ENCODE data around the gene DMPK. TPM values are rescaled to one million over a fixed set of nuclear protein-coding genes. Genes with fewer than 3 reads are reported as not detected.

DMPK gene
- total and polyA plus RNA-seq, 2 donors from 2014 or later = 31.3 to 63.0 TPM

GRCh38 chr19:45798995-45799517, 16.8 kb upstream of the DMPK start:
- intact Hi-C loops (cut with DNase I) = no loop called here
- DNase-seq (peak in 4 of 5 donors; percentile 90 to 95 (median 90)), FAIRE-seq (peak; percentile 32)
- no peaks in the 10 kb centered on the region for H3K9me3 ChIP-seq (ENCODE audit: control insufficient read depth in 2 of 3, insufficient read depth in 1 of 3, low read length in 3 of 3)
- no peak overlapping the region for H3K27ac ChIP-seq (ENCODE audit: low read depth in 2 of 2, low read length in 2 of 2)
- no peak overlapping the region for H3K4me3 ChIP-seq (ENCODE audit: low read length in 3 of 3)
- TF ChIP-seq CTCF (IDR thresholded peaks at IDR 0.05; ENCODE audit: borderline replicate concordance, extremely low read depth, insufficient read depth) = peak; percentile 81
- no peak overlapping the region for H3K9ac ChIP-seq (ENCODE audit: low read length in 3 of 3)
- H3K27me3 ChIP-seq (ENCODE audit: control insufficient read depth, insufficient read depth, low read length) = no peaks in the 10 kb centered on the region
- no peaks in the 10 kb centered on the region for H3K4me1 ChIP-seq (ENCODE audit: control insufficient read depth in 2 of 3, insufficient read depth in 2 of 3, low read depth in 1 of 3, low read length in 3 of 3)
- H3K36me3 ChIP-seq (ENCODE audit: control insufficient read depth in 2 of 3, insufficient read depth in 3 of 3, low read length in 3 of 3) = no peaks in the 10 kb centered on the region

GRCh38 chr19:45794627-45795026, 12.3 kb upstream of the DMPK start:
- Histone ChIP-seq H3K36me3 (ENCODE audit: control insufficient read depth in 2 of 3, insufficient read depth in 3 of 3, low read length in 3 of 3) (no peaks in the 10 kb centered on the region), H3K4me3 (ENCODE audit: low read length in 3 of 3) (no peak overlapping the region), H3K9ac (ENCODE audit: low read length in 3 of 3) (no peak overlapping the region), H3K27ac (ENCODE audit: low read depth in 2 of 2, low read length in 2 of 2) (no peak overlapping the region), H3K9me3 (ENCODE audit: control insufficient read depth in 2 of 3, insufficient read depth in 1 of 3, low read length in 3 of 3) (no peaks in the 10 kb centered on the region), H3K27me3 (ENCODE audit: control insufficient read depth, insufficient read depth, low read length) (no peaks in the 10 kb centered on the region), H3K4me1 (ENCODE audit: control insufficient read depth in 2 of 3, insufficient read depth in 2 of 3, low read depth in 1 of 3, low read length in 3 of 3) (peaks cover 0 to 12% (median 7%) of the 10 kb centered on the region in 3 donors)
- DNase-seq = no peak
- TF ChIP-seq CTCF (IDR thresholded peaks at IDR 0.05; ENCODE audit: borderline replicate concordance, extremely low read depth, insufficient read depth) = no peak
- no peak for FAIRE-seq
- intact Hi-C loops (cut with DNase I) = no loop called here

- no peak for TF ChIP-seq CTCF (IDR thresholded peaks at IDR 0.05; ENCODE audit: borderline replicate concordance, extremely low read depth, insufficient read depth)
- Histone ChIP-seq H3K4me3 (ENCODE audit: low read length in 3 of 3) (no peak overlapping the region), H3K9me3 (ENCODE audit: control insufficient read depth in 2 of 3, insufficient read depth in 1 of 3, low read length in 3 of 3) (no peaks in the 10 kb centered on the region), H3K27me3 (ENCODE audit: control insufficient read depth, insufficient read depth, low read length) (no peaks in the 10 kb centered on the region), H3K27ac (ENCODE audit: low read depth in 2 of 2, low read length in 2 of 2) (no peak overlapping the region), H3K4me1 (ENCODE audit: control insufficient read depth in 2 of 3, insufficient read depth in 2 of 3, low read depth in 1 of 3, low read length in 3 of 3) (peaks cover 0 to 12% (median 7%) of the 10 kb centered on the region in 3 donors), H3K36me3 (ENCODE audit: control insufficient read depth in 2 of 3, insufficient read depth in 3 of 3, low read length in 3 of 3) (peaks cover 0 to 6% (median 3%) of the 10 kb centered on the region in 3 donors), H3K9ac (ENCODE audit: low read length in 3 of 3) (no peak overlapping the region)
- DNase-seq (no peak), FAIRE-seq (no peak)
- intact Hi-C loops (cut with DNase I) = no loop called here
These were observed 11.6 kb upstream of the DMPK start for GRCh38 chr19:45793876-45794275.

GRCh38 chr19:45793178-45793564, 10.9 kb upstream of the DMPK start:
- peak overlapping the region in 1 of 2 donors; percentile 45 for H3K27ac ChIP-seq (ENCODE audit: low read depth in 2 of 2, low read length in 2 of 2)
- peak overlapping the region in 2 of 3 donors; percentile 53 to 60 for H3K4me3 ChIP-seq (ENCODE audit: low read length in 3 of 3)

More at GRCh38 chr19:45793178-45793564, 10.9 kb upstream of the DMPK start:
- H3K36me3 ChIP-seq (ENCODE audit: control insufficient read depth in 2 of 3, insufficient read depth in 3 of 3, low read length in 3 of 3) = peaks cover 0 to 13% (median 6%) of the 10 kb centered on the region in 3 donors
- no peak for FAIRE-seq
- intact Hi-C loops (cut with DNase I) = no loop called here
- H3K9ac ChIP-seq (ENCODE audit: low read length in 3 of 3) = peak overlapping the region in 2 of 3 donors; percentile 2 to 53
- H3K9me3 ChIP-seq (ENCODE audit: control insufficient read depth in 2 of 3, insufficient read depth in 1 of 3, low read length in 3 of 3) = no peaks in the 10 kb centered on the region
- H3K27me3 ChIP-seq (ENCODE audit: control insufficient read depth, insufficient read depth, low read length) = no peaks in the 10 kb centered on the region
- no peak for DNase-seq
- H3K4me1 ChIP-seq (ENCODE audit: control insufficient read depth in 2 of 3, insufficient read depth in 2 of 3, low read depth in 1 of 3, low read length in 3 of 3) = peaks cover 0 to 12% (median 7%) of the 10 kb centered on the region in 3 donors
- TF ChIP-seq CTCF (IDR thresholded peaks at IDR 0.05; ENCODE audit: borderline replicate concordance, extremely low read depth, insufficient read depth) = no peak

Measured in kidney (tissue), 14 donors.